Measurements from ENCODE around the gene DNAJC7.

DNA sequence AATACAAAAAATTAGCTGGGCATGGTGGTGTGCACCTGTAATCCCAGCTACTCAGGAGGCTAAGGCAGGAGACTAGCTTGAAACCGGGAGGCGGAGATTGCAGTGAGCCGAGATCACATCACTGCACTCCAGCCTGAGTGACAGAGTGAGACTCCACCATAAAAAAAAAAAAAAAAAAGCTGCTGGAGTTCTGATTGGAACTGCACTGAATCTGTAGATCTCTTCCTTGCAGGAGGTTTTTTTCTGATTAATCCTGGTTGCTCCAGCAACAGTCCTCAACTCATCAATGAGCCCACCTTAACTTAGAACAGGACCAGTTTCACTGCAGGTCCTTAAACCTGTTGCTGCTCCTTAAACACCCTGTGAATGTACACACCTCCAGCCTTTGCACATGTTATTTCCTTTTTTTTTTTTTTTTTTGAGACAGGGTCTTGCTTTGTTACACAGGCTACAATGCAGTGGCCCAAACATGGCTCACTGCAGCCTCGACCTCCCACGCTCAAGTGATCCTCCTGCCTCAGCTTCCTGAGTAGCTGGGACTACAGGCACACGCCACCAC lies 88.5 kb downstream of the DNAJC7 start:
- TF ChIP-seq, protein P1, sequence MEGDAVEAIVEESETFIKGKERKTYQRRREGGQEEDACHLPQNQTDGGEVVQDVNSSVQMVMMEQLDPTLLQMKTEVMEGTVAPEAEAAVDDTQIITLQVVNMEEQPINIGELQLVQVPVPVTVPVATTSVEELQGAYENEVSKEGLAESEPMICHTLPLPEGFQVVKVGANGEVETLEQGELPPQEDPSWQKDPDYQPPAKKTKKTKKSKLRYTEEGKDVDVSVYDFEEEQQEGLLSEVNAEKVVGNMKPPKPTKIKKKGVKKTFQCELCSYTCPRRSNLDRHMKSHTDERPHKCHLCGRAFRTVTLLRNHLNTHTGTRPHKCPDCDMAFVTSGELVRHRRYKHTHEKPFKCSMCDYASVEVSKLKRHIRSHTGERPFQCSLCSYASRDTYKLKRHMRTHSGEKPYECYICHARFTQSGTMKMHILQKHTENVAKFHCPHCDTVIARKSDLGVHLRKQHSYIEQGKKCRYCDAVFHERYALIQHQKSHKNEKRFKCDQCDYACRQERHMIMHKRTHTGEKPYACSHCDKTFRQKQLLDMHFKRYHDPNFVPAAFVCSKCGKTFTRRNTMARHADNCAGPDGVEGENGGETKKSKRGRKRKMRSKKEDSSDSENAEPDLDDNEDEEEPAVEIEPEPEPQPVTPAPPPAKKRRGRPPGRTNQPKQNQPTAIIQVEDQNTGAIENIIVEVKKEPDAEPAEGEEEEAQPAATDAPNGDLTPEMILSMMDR (IDR thresholded peaks at IDR 0.05; ENCODE audit: insufficient read depth, low read length, poor library complexity, severe bottlenecking) = no peak
- TF ChIP-seq EZH2phosphoT487 (conservative IDR thresholded peaks at IDR 0.05; ENCODE audit: low read length) = no peak
